Fibroblast of mammary gland (primary cell): ENCODE results near the gene DOK4.

Source experiments
- DNase-seq: peaks from one replicate; pipeline ENCODE4 v3.0.0-alpha.2; 2010; ENCODE audit warnings: low read depth
- H3K4me3 ChIP-seq: 2 replicates; pipeline ENCODE4 v1.5.1; 2011; ENCODE audit warnings: low read depth, mild to moderate bottlenecking, low read length, moderate library complexity; ENCODE audit not compliant: control insufficient read depth
- CTCF ChIP-seq: conservative IDR thresholded peaks from 2 replicates; pipeline ENCODE4 v1.5.1; 2011; ENCODE audit warnings: low read depth, low read length, inconsistent platforms; ENCODE audit not compliant: control insufficient read depth, insufficient read depth

Gene DOK4

GRCh38 chr16:57475711-57476339 is 10.5 kb downstream of the DOK4 start:
- peak; percentile 18 for DNase-seq
- no peak overlapping the region for H3K4me3 ChIP-seq
- peak; percentile 56 for TF ChIP-seq CTCF

- no peak overlapping the region for H3K4me3 ChIP-seq
- DNase-seq: no peak
- TF ChIP-seq CTCF: no peak
Measured at GRCh38 chr16:57474671-57475661, 11.3 kb downstream of the DOK4 start.

DNA sequence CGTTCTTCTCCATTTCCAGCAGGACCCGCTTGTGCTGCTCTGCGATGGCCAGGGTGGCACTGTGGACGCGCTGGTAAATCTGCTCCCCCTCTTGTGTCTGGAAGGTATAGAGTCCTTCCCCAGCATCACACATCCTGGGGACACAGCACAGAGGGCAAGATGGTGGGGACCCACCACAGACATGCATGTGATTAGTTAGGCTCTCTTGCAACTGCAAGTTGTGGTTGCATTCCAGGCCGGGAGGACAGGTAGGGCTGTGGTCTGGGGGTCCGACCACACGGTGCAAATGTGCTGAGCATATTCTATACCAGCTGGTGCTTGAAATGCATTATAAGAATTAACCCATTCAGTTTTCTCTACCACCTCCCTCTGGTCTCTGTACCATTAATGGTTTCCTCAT is 12.4 kb downstream of the DOK4 start:
- no peak overlapping the region for H3K4me3 ChIP-seq
- no peak for DNase-seq
- TF ChIP-seq CTCF: no peak

- no peak for TF ChIP-seq CTCF
- DNase-seq: no peak
- H3K4me3 ChIP-seq: no peak overlapping the region
Measured at GRCh38 chr16:57473176-57473840, 13.0 kb downstream of the DOK4 start.

DNA sequence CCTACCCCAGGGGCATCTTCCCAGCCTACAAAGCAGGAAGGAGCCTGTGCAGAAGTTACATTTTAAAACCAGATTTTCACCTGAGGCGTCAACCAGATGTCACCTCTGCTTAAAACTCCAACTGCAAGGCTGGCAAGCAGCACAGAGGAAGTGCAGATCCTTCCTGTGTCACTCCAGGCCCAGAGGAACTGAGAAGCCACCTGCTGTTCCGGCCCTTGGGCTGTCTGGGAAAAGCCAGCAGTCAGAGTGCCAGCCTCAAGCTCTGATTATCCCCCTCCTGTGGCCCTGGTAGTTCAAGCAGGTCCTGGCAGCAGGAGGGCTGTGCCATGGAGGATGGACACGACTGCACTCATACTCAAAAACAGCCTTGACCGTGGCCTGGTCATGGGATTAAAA is 13.6 kb downstream of the DOK4 start:
- H3K4me3 ChIP-seq: no peak overlapping the region
- DNase-seq: no peak
- no peak for TF ChIP-seq CTCF

- no peak overlapping the region for H3K4me3 ChIP-seq
- peak; percentile 18 for DNase-seq
- TF ChIP-seq CTCF: no peak
Measured at GRCh38 chr16:57471852-57472664, 14.2 kb downstream of the DOK4 start.
